ENCODE measurements around the gene SPTBN4.

GRCh38 chr19:40581531-40581930, 114.7 kb downstream of the SPTBN4 start:
- TF ChIP-seq CTCF (IDR thresholded peaks at IDR 0.05; ENCODE audit: low read length) (no peak), EZH2 (IDR thresholded peaks at IDR 0.05; ENCODE audit: borderline replicate concordance, low read length) (no peak)

Measured in OCI-LY1 (cell line).